ENCODE data around the gene PLEKHG4B.
"Not testable (repeated sequence)": the region's sequence is repeated elsewhere in the genome, so short reads cannot be mapped to it uniquely, and the experiment has no call there.

PLEKHG4B gene

GRCh38 chr5:225334-225733 is 133.4 kb downstream of the PLEKHG4B start:
- no peak for DNase-seq (ENCODE audit: low spot score)

GRCh38 chr5:227375-227774 is 135.4 kb downstream of the PLEKHG4B start:
- not testable (repeated sequence) for DNase-seq (ENCODE audit: low spot score)

- no peak for DNase-seq (ENCODE audit: low spot score)
Observed at GRCh38 chr5:228886-229285, 136.9 kb downstream of the PLEKHG4B start.

GRCh38 chr5:230711-231110 is 138.7 kb downstream of the PLEKHG4B start:
- DNase-seq (ENCODE audit: low spot score) = no peak

- DNase-seq (ENCODE audit: low spot score) = no peak
Observed at GRCh38 chr5:231661-232060, 139.7 kb downstream of the PLEKHG4B start.

- not testable (repeated sequence) for DNase-seq (ENCODE audit: low spot score)
Observed at GRCh38 chr5:233426-233825, 141.5 kb downstream of the PLEKHG4B start.

GRCh38 chr5:234450-234849 is 142.5 kb downstream of the PLEKHG4B start:
- DNase-seq (ENCODE audit: low spot score) = no peak

GRCh38 chr5:235527-235926 is 143.6 kb downstream of the PLEKHG4B start:
- DNase-seq (ENCODE audit: low spot score) = not testable (repeated sequence)

GRCh38 chr5:237931-238330 is 146.0 kb downstream of the PLEKHG4B start:
- not testable (repeated sequence) for DNase-seq (ENCODE audit: low spot score)
